A673 (cell line): ENCODE results near the gene CHRNA4.

ENCODE experiments used
- EZH2 ChIP-seq: fragments of 200-600 bp; sonication (generic); IDR thresholded peaks from 2 replicates; pipeline ENCODE4 v1.6.1; 2017; ENCODE audit warnings: borderline replicate concordance, low read depth, mild to moderate bottlenecking, mixed read lengths, antibody characterized with exemption, low read length; ENCODE audit not compliant: poor library complexity, severe bottlenecking
- TF ChIP-seq, protein P1 (sequence below): fragments of 300-800, 200-600 bp; sonication (generic); conservative IDR thresholded peaks from 2 replicates; pipeline ENCODE4 v1.5.1; 2017; ENCODE audit warnings: low read depth, mild to moderate bottlenecking, antibody characterized with exemption, low read length, moderate library complexity, mixed read lengths

DNA sequence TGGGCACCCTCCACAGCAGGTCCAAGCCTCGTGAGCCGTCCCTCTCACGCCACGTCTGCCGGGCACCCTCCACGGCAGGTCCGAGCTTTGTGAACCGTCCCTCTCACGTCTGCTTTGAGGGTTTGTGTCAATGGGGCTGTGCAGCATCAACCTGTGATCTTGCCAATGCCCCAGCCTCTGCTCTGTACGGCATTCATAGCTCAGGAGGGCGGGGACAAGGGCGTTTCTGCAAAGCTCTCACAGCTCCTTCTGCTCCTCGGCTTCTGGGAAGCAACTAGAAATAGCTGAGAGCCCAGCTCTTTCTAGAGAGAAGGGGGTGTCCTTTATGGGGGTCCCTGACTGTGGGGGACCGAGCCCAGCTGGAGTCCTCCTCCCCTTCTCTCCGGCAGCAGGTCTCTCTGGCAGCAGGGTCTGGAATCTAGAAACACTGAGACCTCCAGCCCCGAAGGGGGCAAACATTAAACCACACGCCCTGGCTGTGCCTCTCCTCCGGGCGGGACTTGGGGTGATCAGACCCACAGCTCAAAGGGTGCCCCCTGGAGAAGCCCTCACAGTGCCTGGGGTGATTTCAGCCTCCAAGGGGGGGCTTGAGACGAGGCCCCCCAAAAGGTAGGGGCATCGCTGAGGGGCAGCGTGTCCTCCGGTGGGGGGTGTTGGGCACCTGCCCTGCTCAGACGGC is 41.2 kb upstream of the CHRNA4 start:
- TF ChIP-seq, protein P1, sequence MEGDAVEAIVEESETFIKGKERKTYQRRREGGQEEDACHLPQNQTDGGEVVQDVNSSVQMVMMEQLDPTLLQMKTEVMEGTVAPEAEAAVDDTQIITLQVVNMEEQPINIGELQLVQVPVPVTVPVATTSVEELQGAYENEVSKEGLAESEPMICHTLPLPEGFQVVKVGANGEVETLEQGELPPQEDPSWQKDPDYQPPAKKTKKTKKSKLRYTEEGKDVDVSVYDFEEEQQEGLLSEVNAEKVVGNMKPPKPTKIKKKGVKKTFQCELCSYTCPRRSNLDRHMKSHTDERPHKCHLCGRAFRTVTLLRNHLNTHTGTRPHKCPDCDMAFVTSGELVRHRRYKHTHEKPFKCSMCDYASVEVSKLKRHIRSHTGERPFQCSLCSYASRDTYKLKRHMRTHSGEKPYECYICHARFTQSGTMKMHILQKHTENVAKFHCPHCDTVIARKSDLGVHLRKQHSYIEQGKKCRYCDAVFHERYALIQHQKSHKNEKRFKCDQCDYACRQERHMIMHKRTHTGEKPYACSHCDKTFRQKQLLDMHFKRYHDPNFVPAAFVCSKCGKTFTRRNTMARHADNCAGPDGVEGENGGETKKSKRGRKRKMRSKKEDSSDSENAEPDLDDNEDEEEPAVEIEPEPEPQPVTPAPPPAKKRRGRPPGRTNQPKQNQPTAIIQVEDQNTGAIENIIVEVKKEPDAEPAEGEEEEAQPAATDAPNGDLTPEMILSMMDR = no peak
- TF ChIP-seq EZH2 = no peak
